Measurements from ENCODE around the gene SLC22A15.

GRCh38 chr1:115980998-115981993, 5.0 kb downstream of the SLC22A15 start:
- TF ChIP-seq RARB (CRISPR knock-in tag; IDR thresholded peaks at IDR 0.05) (no peak), PATZ1 (CRISPR knock-in tag; IDR thresholded peaks at IDR 0.05; ENCODE audit: borderline replicate concordance) (no peak), BACH2 (CRISPR knock-in tag; IDR thresholded peaks at IDR 0.05; ENCODE audit: borderline replicate concordance) (no peak), CSRNP3 (CRISPR knock-in tag; IDR thresholded peaks at IDR 0.05) (no peak), TOX (CRISPR knock-in tag; IDR thresholded peaks at IDR 0.05; ENCODE audit: borderline replicate concordance) (no peak), OSR1 (CRISPR knock-in tag; IDR thresholded peaks at IDR 0.05) (no peak)
